GM23338 (cell line): ENCODE data around the gene BDKRB1. TPM values are rescaled to one million over a fixed set of nuclear protein-coding genes. Genes with fewer than 3 reads are reported as not detected.

Experiments used
- ATAC-seq: fragments of 200-7000 bp; cut with Tn5 transposase; 3 replicates; pipeline ENCODE4 v1.9.1; 2020
- DNase-seq: peaks from one replicate; pipeline ENCODE4 v3.0.0-alpha.2; 2015; ENCODE audit warnings: low spot score
- H2AFZ ChIP-seq: fragments of 200-600 bp; sonication (generic); 2 replicates; pipeline ENCODE4 v1.8.0; 2016; ENCODE audit warnings: antibody characterized with exemption, mild to moderate bottlenecking, moderate library complexity
- H3F3A ChIP-seq: fragments of 200-600 bp; sonication (generic); replicated peaks from 2 replicates; pipeline ENCODE4 v1.8.0; 2017; ENCODE audit warnings: antibody characterized with exemption, mixed run types, low read depth
- H3K27ac ChIP-seq: fragments of 200-600 bp; sonication (generic); 2 replicates; pipeline ENCODE4 v1.6.1; 2016; ENCODE audit warnings: low read depth
- H3K27me3 ChIP-seq: fragments of 200-600 bp; sonication (generic); 2 replicates; pipeline ENCODE4 v1.8.0; 2016; ENCODE audit warnings: mild to moderate bottlenecking, mixed run types, moderate library complexity; ENCODE audit not compliant: insufficient read depth
- H3K36me3 ChIP-seq: fragments of 200-600 bp; sonication (generic); 2 replicates; pipeline ENCODE4 v1.8.0; 2016; ENCODE audit warnings: mild to moderate bottlenecking; ENCODE audit not compliant: insufficient read depth
- H3K4me1 ChIP-seq: fragments of 200-600 bp; sonication (generic); 2 replicates; pipeline ENCODE4 v1.8.0; 2016; ENCODE audit warnings: mild to moderate bottlenecking, moderate library complexity; ENCODE audit not compliant: insufficient read depth
- H3K4me2 ChIP-seq: fragments of 200-600 bp; sonication (generic); 2 replicates; pipeline ENCODE4 v1.7.1; 2017; ENCODE audit warnings: mixed run types
- H3K4me3 ChIP-seq: fragments of 200-600 bp; sonication (generic); 2 replicates; pipeline ENCODE4 v1.6.1; 2016; ENCODE audit warnings: mixed run types
- H3K79me2 ChIP-seq: fragments of 200-600 bp; sonication (generic); replicated peaks from 2 replicates; pipeline ENCODE4 v1.8.0; 2017; ENCODE audit warnings: mild to moderate bottlenecking; ENCODE audit not compliant: insufficient read depth
- H3K9me2 ChIP-seq: fragments of 200-600 bp; sonication (generic); 2 replicates; pipeline ENCODE4 v1.8.0; 2017; ENCODE audit not compliant: insufficient read depth
- H4K20me1 ChIP-seq: fragments of 200-600 bp; sonication (generic); replicated peaks from 2 replicates; pipeline ENCODE4 v1.8.0; 2017; ENCODE audit warnings: mild to moderate bottlenecking; ENCODE audit not compliant: insufficient read depth
- H3K27ac Mint-ChIP-seq: 2 replicates; pipeline ENCODE4 v1.8.0; 2020; ENCODE audit warnings: inconsistent platforms, mild to moderate bottlenecking, moderate library complexity, mixed read lengths
- H3K27me3 Mint-ChIP-seq: 3 replicates; pipeline ENCODE4 v1.8.0; 2022; ENCODE audit warnings: low read depth, mild to moderate bottlenecking, moderate library complexity, mixed read lengths, inconsistent platforms; ENCODE audit not compliant: insufficient read depth, poor library complexity
- H3K36me3 Mint-ChIP-seq: 3 replicates; pipeline ENCODE4 v1.8.0; 2021; ENCODE audit warnings: low read depth, mild to moderate bottlenecking, inconsistent platforms, moderate library complexity, mixed read lengths
- H3K4me1 Mint-ChIP-seq: 3 replicates; pipeline ENCODE4 v1.8.0; 2020; ENCODE audit warnings: mild to moderate bottlenecking, inconsistent platforms, mixed read lengths
- H3K4me3 Mint-ChIP-seq: 3 replicates; pipeline ENCODE4 v1.8.0; 2021; ENCODE audit warnings: moderate library complexity, mild to moderate bottlenecking, inconsistent platforms, mixed read lengths
- H3K9me3 Mint-ChIP-seq: 3 replicates; pipeline ENCODE4 v1.8.0; 2020; ENCODE audit warnings: moderate library complexity, mild to moderate bottlenecking, inconsistent platforms, mixed read lengths
- CREB1 ChIP-seq: fragments of 250-450 bp; sonication (Bioruptor Pico); IDR thresholded peaks from 2 replicates; pipeline ENCODE4 v1.5.0; 2020; ENCODE audit warnings: low read depth, mild to moderate bottlenecking, moderate library complexity
- EZH2 ChIP-seq: fragments of 200-600 bp; sonication (generic); IDR thresholded peaks from one replicate; pipeline ENCODE4 v1.8.0; 2017; ENCODE audit warnings: antibody characterized with exemption, mild to moderate bottlenecking, low read depth; ENCODE audit not compliant: unreplicated experiment
- EZH2phosphoT487 ChIP-seq: fragments of 200-600 bp; sonication (generic); IDR thresholded peaks from one replicate; pipeline ENCODE4 v1.8.1; 2018; ENCODE audit warnings: antibody characterized with exemption; ENCODE audit not compliant: unreplicated experiment
- JUNB ChIP-seq: IDR thresholded peaks from one replicate; pipeline ENCODE4 v1.6.1; 2016; ENCODE audit warnings: antibody characterized with exemption; ENCODE audit not compliant: unreplicated experiment
- NANOG ChIP-seq: IDR thresholded peaks from 2 replicates; pipeline ENCODE4 v1.6.1; 2016; ENCODE audit warnings: antibody characterized with exemption, borderline replicate concordance
- POLR2AphosphoS5 ChIP-seq: IDR thresholded peaks from 2 replicates; pipeline ENCODE4 v1.6.1; 2016; ENCODE audit warnings: antibody characterized with exemption, low read depth
- STAT1 ChIP-seq: IDR thresholded peaks from one replicate; pipeline ENCODE4 v1.6.1; 2016; ENCODE audit warnings: antibody characterized with exemption; ENCODE audit not compliant: unreplicated experiment
- ZNF114 ChIP-seq: fragments of 250-450 bp; sonication (Bioruptor Pico); IDR thresholded peaks from 2 replicates; pipeline ENCODE4 v1.5.0; 2020; ENCODE audit warnings: mild to moderate bottlenecking, moderate library complexity
- ZNF331 ChIP-seq: fragments of 250-450 bp; sonication (Bioruptor Pico); IDR thresholded peaks from 2 replicates; pipeline ENCODE4 v1.5.0; 2020; ENCODE audit warnings: low read depth, mild to moderate bottlenecking, moderate library complexity
- polyA plus RNA-seq: library from polyadenylated mRNA; unstranded; fragments of >200 nt; fragmentation: Nextera tagmentation; extraction: Ambion mirVana; gene quantifications from 2 replicates; pipeline ENCODE4 v1.2.1, GENCODE V29; 2016
- total RNA-seq: library from RNA; depleted of rRNA; stranded (reverse); fragments of >200 nt; shearing (Covaris generic); gene quantifications from 2 replicates; pipeline ENCODE4 v1.2.3, GENCODE V29; 2014
- TF ChIP-seq, protein P1 (sequence below), 2 experiments: fragments of 200-600 bp in 1 of 2; sonication (generic) in 1 of 2; conservative IDR thresholded peaks; 2 replicates each; pipeline versions ENCODE4 v1.5.1 to v1.6.1; 2016 to 2017; ENCODE audit warnings: antibody characterized with exemption in 2 of 2, low read depth in 2 of 2, mild to moderate bottlenecking in 2 of 2, moderate library complexity in 1 of 2
- TF ChIP-seq, protein P2 (sequence below): IDR thresholded peaks from one replicate; pipeline ENCODE4 v1.6.1; 2018; ENCODE audit warnings: antibody characterized with exemption; ENCODE audit not compliant: unreplicated experiment
- TF ChIP-seq, protein P3 (sequence below): fragments of 250-450 bp; sonication (Bioruptor Pico); IDR thresholded peaks from 2 replicates; pipeline ENCODE4 v1.5.0; 2020; ENCODE audit warnings: mild to moderate bottlenecking, moderate library complexity
- TF ChIP-seq, protein P4 (sequence below): IDR thresholded peaks from 2 replicates; pipeline ENCODE4 v1.6.1; 2016; ENCODE audit warnings: antibody characterized with exemption

Gene BDKRB1
- total and polyA plus RNA-seq, 2 experiments from 2014 or later: not detected

DNA sequence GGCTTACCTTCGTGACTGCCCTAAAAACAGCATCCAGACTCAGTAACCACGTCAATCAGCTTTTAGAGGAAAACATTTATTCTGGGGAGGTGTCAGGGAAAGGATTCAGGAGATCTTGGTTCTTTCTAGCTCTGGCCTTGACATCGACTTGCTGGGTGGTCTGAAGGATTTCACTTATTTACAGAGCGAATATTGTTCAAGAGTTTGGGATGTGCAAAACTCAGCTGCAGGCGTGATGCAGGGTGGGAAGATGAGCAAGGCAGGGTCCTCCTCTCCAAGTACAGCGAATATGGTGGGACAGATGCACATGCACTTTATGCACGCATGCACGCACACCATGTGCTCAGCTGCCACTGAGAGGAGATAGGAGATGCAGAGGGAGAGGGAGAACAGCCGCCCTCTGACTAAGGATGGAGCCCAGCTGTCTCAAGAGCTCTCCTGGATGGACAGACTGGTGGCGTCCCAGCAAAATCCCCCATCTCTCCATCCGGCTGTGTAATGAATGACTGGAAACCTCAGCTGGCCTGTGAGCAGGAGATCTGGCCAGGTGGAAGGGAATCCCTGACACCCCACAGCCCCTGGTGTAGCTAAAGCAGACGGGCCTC is 24.4 kb upstream of the BDKRB1 start:
- Mint-ChIP-seq H3K36me3 (peaks cover 10% of the 10 kb centered on the region; the same call in 2 of the 3 replicates), H3K27me3 (peaks cover 1% of the 10 kb centered on the region), H3K27ac (no peak overlapping the region), H3K4me3 (no peak overlapping the region), H3K4me1 (peaks cover 22% of the 10 kb centered on the region), H3K9me3 (peaks cover 12% of the 10 kb centered on the region)
- H3F3A ChIP-seq: no peaks in the 10 kb centered on the region
- H3K27ac ChIP-seq: no peak overlapping the region
- no peak for ATAC-seq
- no peak overlapping the region for H3K4me2 ChIP-seq
- no peak for TF ChIP-seq NANOG
- no peak for TF ChIP-seq JUNB
- no peak for TF ChIP-seq EZH2phosphoT487
- TF ChIP-seq ZNF331 (CRISPR knock-in tag): no peak
- TF ChIP-seq, protein P1, sequence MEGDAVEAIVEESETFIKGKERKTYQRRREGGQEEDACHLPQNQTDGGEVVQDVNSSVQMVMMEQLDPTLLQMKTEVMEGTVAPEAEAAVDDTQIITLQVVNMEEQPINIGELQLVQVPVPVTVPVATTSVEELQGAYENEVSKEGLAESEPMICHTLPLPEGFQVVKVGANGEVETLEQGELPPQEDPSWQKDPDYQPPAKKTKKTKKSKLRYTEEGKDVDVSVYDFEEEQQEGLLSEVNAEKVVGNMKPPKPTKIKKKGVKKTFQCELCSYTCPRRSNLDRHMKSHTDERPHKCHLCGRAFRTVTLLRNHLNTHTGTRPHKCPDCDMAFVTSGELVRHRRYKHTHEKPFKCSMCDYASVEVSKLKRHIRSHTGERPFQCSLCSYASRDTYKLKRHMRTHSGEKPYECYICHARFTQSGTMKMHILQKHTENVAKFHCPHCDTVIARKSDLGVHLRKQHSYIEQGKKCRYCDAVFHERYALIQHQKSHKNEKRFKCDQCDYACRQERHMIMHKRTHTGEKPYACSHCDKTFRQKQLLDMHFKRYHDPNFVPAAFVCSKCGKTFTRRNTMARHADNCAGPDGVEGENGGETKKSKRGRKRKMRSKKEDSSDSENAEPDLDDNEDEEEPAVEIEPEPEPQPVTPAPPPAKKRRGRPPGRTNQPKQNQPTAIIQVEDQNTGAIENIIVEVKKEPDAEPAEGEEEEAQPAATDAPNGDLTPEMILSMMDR (conservative IDR thresholded peaks at IDR 0.05; ENCODE audit: low read depth in 2 of 2): no peak
- TF ChIP-seq EZH2: no peak
- TF ChIP-seq, protein P2, sequence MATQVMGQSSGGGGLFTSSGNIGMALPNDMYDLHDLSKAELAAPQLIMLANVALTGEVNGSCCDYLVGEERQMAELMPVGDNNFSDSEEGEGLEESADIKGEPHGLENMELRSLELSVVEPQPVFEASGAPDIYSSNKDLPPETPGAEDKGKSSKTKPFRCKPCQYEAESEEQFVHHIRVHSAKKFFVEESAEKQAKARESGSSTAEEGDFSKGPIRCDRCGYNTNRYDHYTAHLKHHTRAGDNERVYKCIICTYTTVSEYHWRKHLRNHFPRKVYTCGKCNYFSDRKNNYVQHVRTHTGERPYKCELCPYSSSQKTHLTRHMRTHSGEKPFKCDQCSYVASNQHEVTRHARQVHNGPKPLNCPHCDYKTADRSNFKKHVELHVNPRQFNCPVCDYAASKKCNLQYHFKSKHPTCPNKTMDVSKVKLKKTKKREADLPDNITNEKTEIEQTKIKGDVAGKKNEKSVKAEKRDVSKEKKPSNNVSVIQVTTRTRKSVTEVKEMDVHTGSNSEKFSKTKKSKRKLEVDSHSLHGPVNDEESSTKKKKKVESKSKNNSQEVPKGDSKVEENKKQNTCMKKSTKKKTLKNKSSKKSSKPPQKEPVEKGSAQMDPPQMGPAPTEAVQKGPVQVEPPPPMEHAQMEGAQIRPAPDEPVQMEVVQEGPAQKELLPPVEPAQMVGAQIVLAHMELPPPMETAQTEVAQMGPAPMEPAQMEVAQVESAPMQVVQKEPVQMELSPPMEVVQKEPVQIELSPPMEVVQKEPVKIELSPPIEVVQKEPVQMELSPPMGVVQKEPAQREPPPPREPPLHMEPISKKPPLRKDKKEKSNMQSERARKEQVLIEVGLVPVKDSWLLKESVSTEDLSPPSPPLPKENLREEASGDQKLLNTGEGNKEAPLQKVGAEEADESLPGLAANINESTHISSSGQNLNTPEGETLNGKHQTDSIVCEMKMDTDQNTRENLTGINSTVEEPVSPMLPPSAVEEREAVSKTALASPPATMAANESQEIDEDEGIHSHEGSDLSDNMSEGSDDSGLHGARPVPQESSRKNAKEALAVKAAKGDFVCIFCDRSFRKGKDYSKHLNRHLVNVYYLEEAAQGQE: no peak
- TF ChIP-seq CREB1: no peak
- TF ChIP-seq ZNF114 (CRISPR knock-in tag): no peak
- no peak for TF ChIP-seq STAT1
- TF ChIP-seq, protein P3, sequence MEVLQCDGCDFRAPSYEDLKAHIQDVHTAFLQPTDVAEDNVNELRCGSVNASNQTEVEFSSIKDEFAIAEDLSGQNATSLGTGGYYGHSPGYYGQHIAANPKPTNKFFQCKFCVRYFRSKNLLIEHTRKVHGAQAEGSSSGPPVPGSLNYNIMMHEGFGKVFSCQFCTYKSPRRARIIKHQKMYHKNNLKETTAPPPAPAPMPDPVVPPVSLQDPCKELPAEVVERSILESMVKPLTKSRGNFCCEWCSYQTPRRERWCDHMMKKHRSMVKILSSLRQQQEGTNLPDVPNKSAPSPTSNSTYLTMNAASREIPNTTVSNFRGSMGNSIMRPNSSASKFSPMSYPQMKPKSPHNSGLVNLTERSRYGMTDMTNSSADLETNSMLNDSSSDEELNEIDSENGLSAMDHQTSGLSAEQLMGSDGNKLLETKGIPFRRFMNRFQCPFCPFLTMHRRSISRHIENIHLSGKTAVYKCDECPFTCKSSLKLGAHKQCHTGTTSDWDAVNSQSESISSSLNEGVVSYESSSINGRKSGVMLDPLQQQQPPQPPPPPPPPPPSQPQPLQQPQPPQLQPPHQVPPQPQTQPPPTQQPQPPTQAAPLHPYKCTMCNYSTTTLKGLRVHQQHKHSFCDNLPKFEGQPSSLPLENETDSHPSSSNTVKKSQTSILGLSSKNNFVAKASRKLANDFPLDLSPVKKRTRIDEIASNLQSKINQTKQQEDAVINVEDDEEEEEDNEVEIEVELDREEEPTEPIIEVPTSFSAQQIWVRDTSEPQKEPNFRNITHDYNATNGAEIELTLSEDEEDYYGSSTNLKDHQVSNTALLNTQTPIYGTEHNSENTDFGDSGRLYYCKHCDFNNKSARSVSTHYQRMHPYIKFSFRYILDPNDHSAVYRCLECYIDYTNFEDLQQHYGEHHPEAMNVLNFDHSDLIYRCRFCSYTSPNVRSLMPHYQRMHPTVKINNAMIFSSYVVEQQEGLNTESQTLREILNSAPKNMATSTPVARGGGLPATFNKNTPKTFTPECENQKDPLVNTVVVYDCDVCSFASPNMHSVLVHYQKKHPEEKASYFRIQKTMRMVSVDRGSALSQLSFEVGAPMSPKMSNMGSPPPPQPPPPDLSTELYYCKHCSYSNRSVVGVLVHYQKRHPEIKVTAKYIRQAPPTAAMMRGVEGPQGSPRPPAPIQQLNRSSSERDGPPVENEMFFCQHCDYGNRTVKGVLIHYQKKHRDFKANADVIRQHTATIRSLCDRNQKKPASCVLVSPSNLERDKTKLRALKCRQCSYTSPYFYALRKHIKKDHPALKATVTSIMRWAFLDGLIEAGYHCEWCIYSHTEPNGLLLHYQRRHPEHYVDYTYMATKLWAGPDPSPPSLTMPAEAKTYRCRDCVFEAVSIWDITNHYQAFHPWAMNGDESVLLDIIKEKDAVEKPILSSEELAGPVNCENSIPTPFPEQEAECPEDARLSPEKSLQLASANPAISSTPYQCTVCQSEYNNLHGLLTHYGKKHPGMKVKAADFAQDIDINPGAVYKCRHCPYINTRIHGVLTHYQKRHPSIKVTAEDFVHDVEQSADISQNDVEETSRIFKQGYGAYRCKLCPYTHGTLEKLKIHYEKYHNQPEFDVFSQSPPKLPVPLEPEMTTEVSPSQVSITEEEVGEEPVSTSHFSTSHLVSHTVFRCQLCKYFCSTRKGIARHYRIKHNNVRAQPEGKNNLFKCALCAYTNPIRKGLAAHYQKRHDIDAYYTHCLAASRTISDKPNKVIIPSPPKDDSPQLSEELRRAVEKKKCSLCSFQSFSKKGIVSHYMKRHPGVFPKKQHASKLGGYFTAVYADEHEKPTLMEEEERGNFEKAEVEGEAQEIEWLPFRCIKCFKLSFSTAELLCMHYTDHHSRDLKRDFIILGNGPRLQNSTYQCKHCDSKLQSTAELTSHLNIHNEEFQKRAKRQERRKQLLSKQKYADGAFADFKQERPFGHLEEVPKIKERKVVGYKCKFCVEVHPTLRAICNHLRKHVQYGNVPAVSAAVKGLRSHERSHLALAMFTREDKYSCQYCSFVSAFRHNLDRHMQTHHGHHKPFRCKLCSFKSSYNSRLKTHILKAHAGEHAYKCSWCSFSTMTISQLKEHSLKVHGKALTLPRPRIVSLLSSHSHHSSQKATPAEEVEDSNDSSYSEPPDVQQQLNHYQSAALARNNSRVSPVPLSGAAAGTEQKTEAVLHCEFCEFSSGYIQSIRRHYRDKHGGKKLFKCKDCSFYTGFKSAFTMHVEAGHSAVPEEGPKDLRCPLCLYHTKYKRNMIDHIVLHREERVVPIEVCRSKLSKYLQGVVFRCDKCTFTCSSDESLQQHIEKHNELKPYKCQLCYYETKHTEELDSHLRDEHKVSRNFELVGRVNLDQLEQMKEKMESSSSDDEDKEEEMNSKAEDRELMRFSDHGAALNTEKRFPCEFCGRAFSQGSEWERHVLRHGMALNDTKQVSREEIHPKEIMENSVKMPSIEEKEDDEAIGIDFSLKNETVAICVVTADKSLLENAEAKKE (CRISPR knock-in tag): no peak
- no peak for TF ChIP-seq POLR2AphosphoS5
- TF ChIP-seq, protein P4, sequence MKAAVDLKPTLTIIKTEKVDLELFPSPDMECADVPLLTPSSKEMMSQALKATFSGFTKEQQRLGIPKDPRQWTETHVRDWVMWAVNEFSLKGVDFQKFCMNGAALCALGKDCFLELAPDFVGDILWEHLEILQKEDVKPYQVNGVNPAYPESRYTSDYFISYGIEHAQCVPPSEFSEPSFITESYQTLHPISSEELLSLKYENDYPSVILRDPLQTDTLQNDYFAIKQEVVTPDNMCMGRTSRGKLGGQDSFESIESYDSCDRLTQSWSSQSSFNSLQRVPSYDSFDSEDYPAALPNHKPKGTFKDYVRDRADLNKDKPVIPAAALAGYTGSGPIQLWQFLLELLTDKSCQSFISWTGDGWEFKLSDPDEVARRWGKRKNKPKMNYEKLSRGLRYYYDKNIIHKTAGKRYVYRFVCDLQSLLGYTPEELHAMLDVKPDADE: no peak
- no peaks in the 10 kb centered on the region for H3K79me2 ChIP-seq
- peaks cover 12% of the 10 kb centered on the region; the same call in 1 of the 2 replicates for H3K4me1 ChIP-seq
- no peak overlapping the region for H2AFZ ChIP-seq
- no peaks in the 10 kb centered on the region for H3K27me3 ChIP-seq
- no peaks in the 10 kb centered on the region for H4K20me1 ChIP-seq
- DNase-seq: no peak
- no peaks in the 10 kb centered on the region for H3K36me3 ChIP-seq
- H3K4me3 ChIP-seq: no peak overlapping the region
- no peaks in the 10 kb centered on the region for H3K9me2 ChIP-seq
